EH (cell line): ENCODE results near the gene MITF.

Source experiments
- DNase-seq: peaks from one replicate; pipeline ENCODE4 v3.0.0-alpha.2; 2015; ENCODE audit warnings: low read depth

MITF gene

GRCh38 chr3:69963643-69964042, 224.4 kb downstream of the MITF start:
- DNase-seq = no peak

GRCh38 chr3:69967156-69967555, 227.9 kb downstream of the MITF start:
- no peak for DNase-seq

GRCh38 chr3:69970827-69971226, 231.6 kb downstream of the MITF start:
- no peak for DNase-seq

DNA sequence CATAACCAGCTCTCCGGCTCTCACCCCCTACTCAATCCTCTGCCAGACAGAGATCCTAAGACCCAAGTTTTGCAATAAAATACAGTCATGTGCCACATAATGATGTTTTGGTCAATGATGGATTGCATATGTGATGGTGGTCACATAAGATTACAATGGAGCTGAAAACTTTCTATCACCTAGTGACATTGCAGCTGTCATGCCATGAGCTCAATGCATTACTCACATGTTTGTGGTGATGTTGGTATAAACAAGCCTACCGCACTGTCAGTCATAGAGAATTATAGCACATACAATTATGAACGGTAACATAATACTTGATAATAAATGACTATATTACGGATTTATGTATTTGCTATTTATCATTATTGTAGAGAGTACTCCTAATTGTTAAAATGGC, 233.4 kb downstream of the MITF start:
- DNase-seq = no peak

- no peak for DNase-seq
Measured at GRCh38 chr3:69976021-69976420, 236.8 kb downstream of the MITF start.

DNA sequence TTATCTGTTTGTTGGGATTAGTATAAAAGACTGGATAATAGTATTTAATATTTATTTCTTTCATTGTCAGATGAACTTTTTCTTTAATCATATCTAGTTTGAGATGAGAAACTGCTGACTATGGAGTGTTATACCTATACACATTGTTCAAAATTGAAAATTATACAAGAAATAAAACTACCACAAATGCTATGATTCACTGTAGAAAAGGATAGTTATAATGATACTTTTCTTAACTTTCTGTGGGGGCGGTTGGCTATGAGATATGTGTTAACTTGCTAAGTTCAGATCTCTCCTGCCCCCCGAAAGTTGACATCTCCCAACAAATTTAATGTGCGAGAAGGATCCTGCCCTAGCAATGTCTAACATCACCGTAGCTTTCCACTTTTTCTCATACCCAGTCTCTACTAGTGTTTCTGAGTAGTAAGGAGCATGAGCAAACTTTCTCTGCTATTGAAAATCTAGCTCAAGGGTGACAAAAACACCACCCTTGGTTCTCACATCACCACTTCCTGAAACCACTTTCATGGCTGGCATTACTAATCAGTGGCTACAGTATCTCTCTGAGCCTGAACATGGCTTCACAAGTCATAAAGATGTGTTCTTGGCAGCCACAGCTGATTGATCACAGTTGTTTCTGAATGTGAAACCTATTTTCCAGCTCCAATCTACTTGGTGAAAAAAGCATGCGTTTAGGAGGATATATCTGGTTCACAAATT, 244.4 kb downstream of the MITF start:
- DNase-seq = no peak

GRCh38 chr3:69985266-69985665, 246.0 kb downstream of the MITF start:
- DNase-seq = no peak

DNA sequence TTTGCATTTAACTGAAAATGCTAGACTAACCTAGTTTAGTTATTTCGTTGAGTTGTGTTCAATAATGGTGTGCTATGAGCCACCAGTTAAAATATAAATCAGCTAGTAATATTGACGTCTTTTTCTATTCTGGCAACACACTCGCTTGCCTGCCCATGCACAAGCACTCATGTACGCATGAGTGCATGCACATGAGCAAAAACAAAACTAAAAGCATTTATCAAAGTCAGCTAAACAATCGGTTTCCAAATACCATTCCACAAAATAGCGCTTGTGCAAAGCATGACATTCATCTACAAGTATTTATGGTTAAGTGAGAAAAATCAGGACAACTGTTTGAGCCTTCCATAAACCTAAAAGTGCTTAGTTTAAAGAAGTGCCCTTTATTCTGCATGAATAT, 247.2 kb downstream of the MITF start:
- no peak for DNase-seq

- DNase-seq = no peak
Measured at GRCh38 chr3:69987833-69988232, 248.6 kb downstream of the MITF start.

- no peak for DNase-seq
Measured at GRCh38 chr3:69993757-69994156, 254.5 kb downstream of the MITF start.

DNA sequence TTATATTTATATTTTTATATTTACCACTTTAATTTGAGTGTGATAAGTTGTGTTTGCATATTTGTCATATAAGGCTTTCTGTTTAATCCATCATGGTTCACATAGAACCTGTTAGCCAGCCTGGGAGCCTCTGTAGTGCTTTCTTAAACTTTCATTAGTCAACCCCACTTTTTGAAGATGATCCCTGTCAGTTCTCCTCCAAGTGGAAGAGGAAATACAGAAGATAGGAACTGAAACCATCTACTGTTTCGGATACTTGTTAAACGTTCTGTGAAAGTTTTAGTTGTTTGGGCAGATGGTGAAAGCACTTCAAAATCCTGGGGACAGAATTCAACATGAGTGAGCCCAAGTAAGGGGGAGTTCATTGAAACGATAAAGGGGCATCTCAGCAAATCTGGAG, 255.7 kb downstream of the MITF start:
- no peak for DNase-seq

- peak; percentile 7 for DNase-seq
Measured at GRCh38 chr3:69997631-69998307, 258.5 kb downstream of the MITF start.

DNA sequence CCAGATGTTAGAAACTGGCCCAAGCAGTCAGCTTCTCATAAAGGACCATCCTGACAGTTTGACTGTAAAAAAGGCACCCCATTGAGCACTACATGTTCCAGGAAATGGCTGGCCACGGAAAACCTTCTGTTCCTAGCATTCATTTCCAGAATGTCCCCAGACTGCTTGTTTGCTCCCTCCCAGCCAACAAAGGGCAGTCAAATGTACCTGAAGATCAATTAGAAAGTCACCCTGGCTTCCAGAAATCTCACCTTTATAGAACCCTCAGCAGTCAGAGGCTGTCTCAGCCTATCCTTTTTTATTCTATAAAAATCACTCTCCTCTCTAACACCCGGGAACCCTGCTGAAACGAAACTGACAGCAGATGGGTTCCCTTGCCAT, 259.5 kb downstream of the MITF start:
- peak; percentile 20 for DNase-seq

DNA sequence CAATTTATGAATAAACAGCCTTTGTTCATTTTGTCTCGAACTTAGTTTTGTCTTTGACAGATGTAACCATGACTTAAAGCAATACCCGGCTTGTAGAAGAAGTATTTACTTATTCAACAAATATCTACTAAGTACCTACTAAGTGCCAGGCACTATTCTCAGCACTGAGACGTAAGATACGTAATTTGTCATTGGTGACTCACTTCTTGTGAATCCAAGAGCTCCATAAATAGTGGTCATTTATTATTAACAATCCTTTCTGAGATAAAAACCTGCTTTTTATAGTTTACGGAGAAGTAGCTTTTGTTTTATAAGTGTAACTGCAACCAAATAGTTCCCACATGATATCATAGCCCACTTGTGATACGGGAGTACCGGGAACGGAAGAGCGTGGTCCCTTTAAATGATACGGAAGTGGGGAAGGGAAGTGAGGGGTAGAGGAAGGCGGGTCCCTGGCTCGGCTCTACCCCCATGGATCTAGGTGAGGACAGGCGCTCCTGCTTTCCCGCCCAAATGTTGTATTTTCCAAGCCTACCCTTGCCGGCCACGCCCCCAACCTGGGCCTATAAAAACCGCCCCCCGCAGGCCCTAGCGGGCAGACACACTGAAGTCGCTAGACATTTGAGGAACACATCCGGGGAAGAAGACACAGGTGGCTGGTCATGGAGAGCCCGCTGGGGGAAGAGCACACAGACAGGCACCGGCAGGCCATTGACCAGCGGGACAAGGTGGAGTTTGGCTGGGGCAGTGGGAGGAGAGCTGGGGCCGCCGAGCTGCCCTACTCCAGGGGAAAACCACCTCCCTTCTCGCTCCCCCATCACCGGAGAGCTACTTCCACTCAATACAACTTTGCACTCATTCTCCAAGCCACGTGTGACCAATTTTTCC, 260.1 kb downstream of the MITF start, which contains the start of gene SAMMSON:
TSS of gene SAMMSON (plus strand) at position 594 of the 888 bp plus-strand sequence.
- peak; percentile 69 for DNase-seq

- DNase-seq = no peak
Measured at GRCh38 chr3:70000028-70000410, 260.8 kb downstream of the MITF start.

DNA sequence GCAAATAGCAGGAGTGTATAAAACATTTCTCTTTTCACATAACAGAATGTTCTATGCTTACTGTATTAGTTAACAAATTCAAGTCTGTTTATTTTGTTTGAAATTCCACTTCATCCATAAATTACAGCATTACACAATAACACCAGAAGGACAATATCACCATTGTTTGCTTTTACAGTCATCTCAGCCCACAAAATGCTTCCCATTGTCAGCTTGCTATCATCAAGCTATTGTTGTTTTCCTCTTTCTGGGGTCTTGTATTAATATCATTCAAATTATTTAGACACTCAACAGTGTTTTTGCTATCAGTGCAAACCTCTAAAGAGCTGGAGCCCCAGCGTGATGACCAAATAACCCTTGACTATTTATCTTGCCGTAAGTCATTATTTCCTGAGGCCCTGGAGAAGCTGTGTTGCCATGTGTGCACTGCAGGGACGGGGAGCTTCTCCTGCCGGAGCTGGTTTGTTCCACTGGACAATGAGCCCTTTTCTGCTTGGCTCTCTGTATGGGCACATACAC, 261.4 kb downstream of the MITF start:
- no peak for DNase-seq

GRCh38 chr3:70003119-70003518, 263.9 kb downstream of the MITF start:
- no peak for DNase-seq

- DNase-seq = no peak
Measured at GRCh38 chr3:70006089-70006488, 266.8 kb downstream of the MITF start.

- no peak for DNase-seq
Measured at GRCh38 chr3:70010346-70010745, 271.1 kb downstream of the MITF start.

- DNase-seq = no peak
Measured at GRCh38 chr3:70011582-70011981, 272.3 kb downstream of the MITF start.
